Measurements from ENCODE around the gene TRAPPC14.
"Not testable (repeated sequence)": the region's sequence is repeated elsewhere in the genome, so short reads cannot be mapped to it uniquely, and the experiment has no call there.

The TRAPPC14 gene

DNA sequence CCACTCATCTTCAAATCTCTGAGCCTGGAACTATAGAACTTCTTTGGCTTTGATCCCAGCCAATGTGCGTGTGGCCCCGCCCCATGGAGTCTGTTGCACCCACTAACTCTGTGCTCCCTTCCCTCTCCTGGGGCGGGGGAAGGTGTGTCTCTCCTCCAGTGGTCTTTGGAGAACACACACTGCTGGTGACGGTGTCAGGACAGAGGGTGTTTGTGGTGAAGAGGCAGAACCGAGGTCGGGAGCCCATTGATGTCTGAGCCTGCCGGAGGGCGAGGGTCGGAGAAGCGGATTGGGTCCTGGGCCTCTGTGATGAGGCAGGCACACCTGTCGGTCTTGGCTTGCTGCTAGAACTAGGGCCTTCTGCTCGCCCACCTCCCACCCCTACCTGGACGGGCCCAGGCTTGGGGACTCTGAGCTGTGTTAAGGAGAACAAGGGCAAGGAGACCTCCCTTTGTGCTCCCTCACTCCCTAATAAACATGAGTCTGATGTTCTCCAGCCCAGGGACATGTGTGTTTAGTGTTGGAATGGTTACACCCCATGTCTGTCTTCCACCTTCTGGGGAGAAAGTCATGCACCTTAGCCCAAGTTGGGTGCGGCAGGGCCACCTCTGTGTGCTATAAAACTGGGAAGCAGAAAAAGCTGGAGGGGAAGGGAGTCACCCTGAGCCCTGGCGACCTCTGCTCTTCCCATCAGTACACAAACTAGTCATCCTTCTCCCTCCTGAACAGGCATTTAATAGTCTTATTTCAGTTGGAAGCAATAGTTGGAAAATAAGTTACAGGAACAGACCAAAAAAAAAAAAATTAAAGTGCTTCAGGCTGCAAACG is 4.6 kb downstream of the TRAPPC14 start:
- DNase-seq (ENCODE audit: low read depth in 2 of 2) = no peak

GRCh38 chr7:100152937-100153666 is 5.4 kb downstream of the TRAPPC14 start:
- DNase-seq (ENCODE audit: low read depth in 2 of 2) = no peak

- DNase-seq (ENCODE audit: low read depth in 2 of 2) = no peak
Observed at GRCh38 chr7:100152404-100152803, 6.1 kb downstream of the TRAPPC14 start.

DNA sequence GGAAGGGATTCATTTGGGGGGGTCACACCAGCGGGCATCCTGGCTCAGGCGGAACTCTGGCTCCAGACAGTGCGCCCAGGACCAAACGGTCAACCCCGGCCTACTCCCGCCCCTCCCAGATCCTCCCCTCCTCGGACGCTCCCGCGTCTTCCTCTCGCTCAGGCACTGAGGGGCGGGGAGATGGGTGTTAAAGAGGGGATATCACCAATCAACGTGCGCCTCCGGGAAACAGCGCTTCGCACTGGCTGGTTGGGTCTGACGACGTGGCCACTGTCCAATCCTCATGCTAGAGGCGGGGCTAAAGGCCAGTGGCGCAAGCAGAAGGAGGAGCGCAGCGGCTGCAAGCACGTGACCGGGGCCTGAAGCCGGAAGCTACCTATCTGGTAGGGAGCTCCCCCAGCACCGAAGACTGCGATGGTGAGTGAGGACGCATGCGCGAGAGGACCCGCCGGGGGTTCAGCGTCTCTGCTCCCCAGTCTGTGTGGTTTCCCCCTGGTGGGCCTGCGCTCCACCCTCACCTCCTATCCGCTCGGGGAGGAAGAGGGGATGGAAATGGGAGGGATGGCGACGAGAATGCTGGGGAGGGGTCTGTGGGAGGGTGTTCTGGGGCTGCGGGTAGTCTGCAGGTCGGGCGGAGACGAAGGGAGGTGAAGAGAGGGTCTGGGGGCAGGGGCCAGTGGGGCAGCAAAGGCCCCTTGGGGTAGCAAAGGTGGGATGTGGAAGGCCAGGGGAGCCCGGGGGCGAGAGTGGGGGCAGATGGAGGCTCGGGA is 9.8 kb downstream of the TRAPPC14 start, which contains the start of gene LAMTOR4:
TSS of gene LAMTOR4 (plus strand) at position 360 of the 770 bp plus-strand sequence. CDS start at position 415, 55 bp downstream.
- DNase-seq (ENCODE audit: low read depth in 2 of 2) = peak; percentile 94 to 95

DNA sequence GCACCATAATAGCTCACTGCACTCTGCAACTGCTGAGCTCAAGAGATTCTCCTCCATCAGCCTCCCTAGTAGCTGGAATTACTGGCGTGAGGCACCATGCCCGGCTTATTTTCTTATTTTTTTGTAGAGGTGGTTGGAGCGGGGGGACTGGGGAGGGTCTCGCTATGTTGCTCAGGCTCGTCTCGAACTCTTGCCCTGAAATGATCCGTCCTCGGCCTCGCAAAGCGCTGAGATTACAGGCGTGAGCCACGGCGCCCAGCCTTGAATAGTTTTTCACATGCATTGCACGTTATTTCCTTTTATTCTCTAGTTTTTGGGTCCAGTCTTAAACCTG is 10.3 kb downstream of the TRAPPC14 start:
- no peak for DNase-seq (ENCODE audit: low read depth in 2 of 2)

- DNase-seq (ENCODE audit: low read depth in 2 of 2) = no peak
Observed at GRCh38 chr7:100147278-100147677, 11.2 kb downstream of the TRAPPC14 start.

- DNase-seq (ENCODE audit: low read depth in 2 of 2) = not testable (repeated sequence)
Observed at GRCh38 chr7:100146350-100146749, 12.2 kb downstream of the TRAPPC14 start.

DNA sequence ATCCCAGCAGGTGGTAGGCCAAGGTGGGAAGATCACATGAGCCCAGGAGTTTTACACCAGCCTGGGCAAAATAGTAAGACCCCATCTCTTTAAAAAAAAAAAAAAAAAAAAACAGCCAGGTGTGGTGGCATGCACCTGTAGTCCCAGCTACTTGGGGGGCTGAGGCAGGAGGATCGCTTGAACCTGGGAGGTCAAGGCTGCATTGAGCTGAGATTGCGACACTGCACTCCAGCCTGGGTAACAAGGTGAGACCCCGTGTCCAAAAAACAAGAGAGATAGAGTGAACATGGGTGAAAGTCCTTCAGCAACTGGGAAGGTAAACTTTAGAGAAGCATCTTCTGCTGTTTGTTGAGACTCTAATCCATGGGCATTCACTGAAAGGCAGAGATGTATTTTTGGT is 16.1 kb downstream of the TRAPPC14 start:
- no peak for DNase-seq (ENCODE audit: low read depth in 2 of 2)

DNA sequence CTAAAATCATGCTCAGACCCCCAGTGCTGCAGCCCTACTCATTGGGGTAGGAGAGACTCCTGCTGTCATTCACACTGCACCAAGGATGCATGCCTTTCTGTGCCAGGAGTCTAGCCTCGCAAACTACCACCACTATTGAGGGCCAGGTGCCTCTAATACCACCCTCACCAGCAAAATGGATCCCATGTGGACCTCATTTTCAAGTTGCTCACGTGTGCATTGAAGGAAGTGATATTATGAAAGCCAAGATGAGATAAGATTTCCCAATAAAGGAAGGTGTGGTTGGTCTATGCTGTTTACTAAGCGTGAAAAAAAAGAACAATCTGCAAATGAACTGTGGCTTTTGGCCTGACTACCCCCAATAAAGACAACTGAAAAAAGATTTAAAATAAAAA is 17.0 kb downstream of the TRAPPC14 start:
- no peak for DNase-seq (ENCODE audit: low read depth in 2 of 2)

DNA sequence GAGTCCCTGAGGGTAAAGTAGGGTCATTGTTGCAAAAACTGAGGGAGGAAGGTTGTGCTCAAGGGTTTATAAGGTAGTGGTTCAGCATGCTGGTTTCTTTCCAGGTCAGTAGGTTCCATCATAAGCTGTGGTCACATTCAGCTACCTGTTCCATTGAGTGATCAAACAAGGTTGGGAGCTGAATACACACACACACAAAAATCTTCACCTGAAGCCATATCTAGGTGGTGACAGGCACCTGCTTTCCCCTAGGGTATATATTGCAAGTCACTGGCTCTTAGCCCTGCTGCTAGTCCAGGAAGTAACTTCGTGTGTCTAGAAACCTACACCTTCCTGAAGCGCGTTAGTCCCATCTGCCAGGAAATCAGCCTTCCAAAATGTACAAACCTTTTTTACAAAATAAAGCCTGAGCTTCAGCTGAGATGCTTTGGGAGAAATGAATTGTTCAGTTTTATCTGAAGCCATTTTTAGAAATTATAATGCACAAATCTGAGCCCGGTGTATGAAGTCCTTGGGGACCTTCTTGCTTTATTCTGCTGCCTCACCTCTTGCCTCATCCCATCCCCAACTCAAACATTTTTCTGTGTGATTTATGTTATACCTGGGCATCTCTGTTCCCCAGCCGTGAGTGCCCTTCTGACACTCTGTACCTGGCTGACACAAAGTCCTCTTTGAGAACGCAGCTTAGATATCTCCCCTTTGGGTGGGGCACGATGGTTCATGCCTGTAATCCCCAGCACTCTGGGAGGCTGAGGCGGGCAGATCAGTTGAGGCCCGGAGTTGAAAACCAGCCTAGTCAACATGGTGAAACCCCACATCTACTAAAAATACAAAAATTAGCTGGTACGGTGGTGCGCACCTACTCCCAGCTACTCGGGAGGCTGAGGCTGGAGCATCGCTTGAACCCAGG is 20.4 kb downstream of the TRAPPC14 start:
- DNase-seq (ENCODE audit: low read depth in 2 of 2) = no peak

DNA sequence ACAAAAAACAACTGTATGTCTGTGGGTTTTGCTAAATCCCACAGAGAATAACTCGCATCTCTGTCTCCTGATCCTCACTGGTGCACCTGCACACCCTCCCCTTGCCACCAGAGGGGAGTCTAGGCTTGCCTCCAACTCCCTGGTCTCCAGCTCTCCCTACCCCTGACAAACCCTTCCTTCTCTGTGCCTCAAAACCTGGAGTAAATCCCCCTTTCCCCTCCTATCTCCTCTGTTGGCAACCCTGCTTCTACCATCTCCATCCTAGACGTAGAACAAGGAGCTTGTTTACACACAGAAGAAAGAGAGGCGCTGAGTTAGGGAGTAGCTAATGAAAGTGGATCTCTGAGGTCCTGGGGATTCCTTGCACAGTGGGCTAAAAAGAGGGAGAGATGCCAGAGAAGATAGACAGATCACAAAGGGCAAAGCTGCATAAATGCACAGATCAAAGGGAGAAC is 25.8 kb downstream of the TRAPPC14 start:
- DNase-seq (ENCODE audit: low read depth in 2 of 2) = peak; percentile 20 to 43

DNA sequence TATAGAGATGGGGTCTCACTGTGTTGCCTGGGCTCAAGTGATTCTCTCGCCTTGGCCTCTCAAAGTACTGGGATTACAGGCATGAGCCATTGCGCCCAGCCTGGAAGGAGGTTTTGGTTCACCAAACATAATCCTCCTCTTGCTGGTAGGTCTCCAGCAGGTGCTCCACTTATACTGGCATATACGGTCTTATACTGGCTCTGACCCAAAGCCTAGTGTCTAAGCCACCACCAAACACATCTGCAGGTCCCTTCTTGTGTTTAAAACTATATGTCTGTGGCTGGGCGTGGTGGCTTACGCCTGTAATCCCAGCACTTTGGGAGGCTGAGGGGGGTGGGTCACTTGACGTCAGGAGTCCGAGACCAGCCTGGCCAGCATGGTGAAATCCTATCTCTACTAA is 26.4 kb downstream of the TRAPPC14 start:
- no peak for DNase-seq (ENCODE audit: low read depth in 2 of 2)

GRCh38 chr7:100130608-100131453 is 27.7 kb downstream of the TRAPPC14 start:
- peak; percentile 70 to 76 for DNase-seq (ENCODE audit: low read depth in 2 of 2)

DNA sequence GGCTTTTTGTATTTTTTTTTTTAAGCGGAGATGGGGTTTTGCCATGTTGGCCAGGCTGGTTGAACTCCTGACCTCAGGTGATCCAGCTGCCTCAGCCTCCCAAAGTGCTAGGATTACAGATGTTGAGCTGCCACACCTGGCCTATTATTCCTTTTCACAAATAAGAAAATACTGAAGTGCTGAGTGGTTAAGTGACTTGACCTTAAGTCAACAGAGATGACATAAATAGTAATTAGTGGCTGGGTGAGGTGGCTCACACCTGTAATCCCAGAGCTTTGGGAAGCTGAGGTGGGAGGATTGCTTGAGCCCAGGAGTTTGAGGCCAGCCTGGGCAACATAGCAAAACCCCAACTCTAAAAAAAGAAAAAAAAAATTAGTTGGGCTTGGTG is 28.3 kb downstream of the TRAPPC14 start:
- DNase-seq (ENCODE audit: low read depth in 2 of 2) = not testable (repeated sequence)

DNA sequence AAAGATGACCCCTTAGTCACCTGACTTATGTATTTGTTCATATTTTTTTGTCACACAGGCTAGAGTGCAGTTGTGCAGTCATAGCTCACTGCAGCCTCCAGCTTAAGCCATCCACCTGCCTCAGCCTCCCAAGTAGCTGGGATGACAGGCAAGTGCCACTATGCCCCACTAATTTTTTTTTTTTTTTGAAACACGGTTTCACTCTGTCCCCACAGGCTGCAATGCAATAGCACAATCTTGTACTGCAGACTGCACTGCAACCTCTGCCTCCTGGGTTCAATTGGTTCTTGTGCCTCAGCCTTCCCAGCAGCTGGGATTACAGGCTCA is 29.9 kb downstream of the TRAPPC14 start:
- no peak for DNase-seq (ENCODE audit: low read depth in 2 of 2)

- no peak for DNase-seq (ENCODE audit: low read depth in 2 of 2)
Observed at GRCh38 chr7:100127866-100128636, 30.5 kb downstream of the TRAPPC14 start.

DNA sequence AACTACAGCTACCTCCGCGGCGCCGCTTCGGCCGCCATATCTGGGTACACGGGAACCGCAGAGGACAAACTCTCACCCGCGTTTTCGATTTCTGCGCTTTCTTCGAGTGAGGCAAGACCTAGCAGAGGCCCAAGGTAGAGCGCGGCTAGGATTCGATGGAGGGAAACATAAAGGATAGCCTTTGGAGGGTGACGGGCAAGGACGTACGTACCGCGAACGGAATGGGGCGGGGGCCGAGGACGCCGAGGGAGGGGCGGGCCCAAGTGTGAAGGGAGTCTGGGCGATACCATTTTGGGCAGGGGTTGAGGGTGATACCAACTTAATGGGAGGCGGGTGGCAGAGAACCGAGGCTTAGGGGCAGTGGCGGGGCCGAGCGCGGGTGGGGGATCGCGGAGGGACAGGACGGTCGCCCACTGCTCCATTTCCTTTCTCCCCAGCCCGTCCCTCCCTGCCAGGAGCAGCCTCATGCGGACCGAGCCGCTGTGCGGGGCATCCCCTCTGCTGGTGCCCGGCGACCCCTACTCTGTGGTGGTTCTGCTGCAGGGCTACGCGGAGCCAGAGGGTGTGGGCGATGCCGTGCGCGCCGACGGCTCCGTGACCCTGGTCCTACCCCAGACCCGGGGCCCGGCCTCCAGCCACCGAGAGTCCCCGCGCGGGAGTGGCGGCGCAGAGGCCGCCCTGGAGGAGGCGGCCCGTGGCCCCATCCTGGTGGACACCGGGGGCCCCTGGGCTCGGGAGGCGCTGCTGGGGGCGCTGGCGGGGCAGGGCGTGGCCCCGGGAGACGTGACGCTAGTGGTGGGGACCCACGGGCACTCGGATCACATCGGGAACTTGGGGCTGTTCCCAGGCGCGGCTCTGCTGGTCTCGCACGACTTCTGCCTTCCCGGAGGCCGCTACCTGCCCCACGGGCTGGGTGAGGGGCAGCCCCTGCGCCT is 31.3 kb downstream of the TRAPPC14 start, which contains the start of gene MBLAC1:
TSS of gene MBLAC1 (plus strand) at position 37 of the 935 bp plus-strand sequence. CDS start at position 466, 429 bp downstream.
- peak; percentile 79 to 83 for DNase-seq (ENCODE audit: low read depth in 2 of 2)

DNA sequence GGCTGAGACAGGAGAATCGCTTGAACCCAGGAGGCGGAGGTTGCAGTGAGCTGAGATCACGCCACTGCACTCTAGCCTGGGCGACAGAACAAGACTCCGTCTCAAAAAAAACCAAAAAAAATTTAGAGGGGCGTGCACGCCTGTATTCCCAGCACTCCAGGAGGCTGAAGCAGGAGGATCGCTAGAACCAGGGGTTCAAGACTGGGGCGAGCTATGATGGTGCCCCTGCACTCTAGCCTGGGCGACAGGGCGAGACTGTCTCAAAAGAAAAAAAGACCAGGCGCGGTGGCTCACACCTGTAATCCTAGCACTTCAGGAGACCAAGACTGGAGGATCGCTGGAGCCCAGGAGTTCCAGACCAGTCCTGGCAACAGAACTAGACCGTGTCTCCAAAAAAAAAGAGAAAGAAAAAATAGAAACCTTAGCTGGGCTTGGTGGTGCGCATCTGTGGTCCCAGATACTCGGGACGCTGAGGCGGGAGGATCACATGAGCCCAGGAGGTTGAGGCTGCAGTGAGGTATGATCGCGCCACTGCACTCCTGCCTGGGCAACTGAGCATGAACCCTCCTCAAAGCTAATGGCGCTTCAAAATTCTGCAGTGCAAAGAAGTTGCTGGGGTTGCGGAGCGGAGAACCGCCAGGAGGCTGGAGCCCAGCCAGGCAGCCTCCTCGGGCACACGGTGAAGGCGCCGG is 32.1 kb downstream of the TRAPPC14 start:
- DNase-seq (ENCODE audit: low read depth in 2 of 2) = peak in 1 of 2 donors; percentile 31
